Fibroblast of gingiva (primary cell): ENCODE data around the gene CYFIP2.
A peak's percentile ranks its signal among the peaks of the same experiment; 100 is the strongest.

ENCODE experiments used
- DNase-seq: peaks from one replicate; pipeline ENCODE4 v3.0.0-alpha.2; 2011; ENCODE audit warnings: low read depth

The CYFIP2 gene

DNA sequence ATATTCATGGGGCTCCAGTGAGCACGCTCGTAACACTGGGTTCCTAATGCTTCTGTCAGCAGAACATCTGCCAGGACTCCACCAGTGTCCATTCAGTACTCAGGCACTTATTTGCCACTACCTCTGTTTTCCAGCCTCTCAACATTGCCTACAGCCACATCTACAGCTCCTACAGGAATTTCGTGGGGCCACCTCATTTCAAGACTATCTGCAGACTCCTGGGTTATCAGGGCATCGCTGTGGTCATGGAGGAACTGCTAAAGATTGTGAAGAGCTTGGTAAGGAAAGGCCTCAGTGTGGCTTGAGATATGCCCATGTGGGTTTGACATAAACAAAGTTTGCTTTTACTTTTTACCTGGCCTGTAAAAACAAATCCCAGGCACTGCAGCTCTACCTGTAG lies 92.9 kb downstream of the CYFIP2 start:
- no peak for DNase-seq

DNA sequence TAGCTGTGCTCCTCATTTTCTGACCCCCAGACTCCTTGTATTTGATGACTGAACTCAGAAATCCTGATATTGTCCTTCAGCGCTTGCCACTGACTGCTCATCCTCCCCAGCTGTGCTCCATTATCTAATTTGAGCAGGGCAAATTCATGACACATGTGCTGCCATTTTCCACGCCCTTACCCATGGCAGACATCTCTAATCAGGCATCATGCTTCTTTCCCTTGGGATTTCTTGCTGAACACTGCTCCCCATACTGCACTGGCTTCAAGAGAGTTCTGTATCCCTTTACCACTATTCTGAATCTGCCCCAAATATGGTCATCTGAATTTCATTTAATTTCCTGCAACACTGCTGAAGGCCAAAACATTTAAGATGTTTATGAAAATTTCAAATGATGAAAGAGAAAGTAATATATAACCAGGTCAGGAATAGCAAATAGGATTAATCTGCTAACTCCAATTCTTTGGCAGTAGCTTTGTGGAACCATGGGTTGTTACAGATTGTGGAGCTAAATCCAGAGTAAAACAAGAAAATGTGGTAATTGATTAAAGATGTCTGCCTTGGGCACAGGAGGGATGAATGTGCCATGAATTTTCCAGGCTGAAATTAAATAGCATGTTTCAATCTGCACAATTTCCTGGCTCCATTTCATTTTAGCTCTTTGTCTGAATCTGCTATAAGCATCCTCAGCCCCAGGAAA lies 93.6 kb downstream of the CYFIP2 start:
- DNase-seq: peak; percentile 49

DNA sequence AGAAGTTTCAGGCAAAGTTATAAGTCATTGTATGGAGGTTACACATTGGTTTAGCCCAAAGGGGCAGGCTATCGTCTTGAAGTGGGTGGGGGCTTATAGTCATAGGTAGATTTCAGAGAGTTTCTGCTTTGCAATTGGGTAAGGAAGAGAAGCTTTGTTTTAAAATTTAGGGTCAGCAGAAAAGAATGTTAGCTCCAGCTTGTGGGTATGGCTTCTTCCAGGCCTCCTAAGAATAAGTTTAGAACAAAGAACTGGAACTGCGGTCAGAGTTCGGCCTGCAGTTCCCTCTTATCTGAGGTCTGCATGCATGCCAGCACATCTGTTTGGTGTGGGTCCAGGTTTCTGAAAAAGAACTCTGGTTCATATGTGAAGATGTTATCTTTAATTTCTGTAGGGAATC lies 96.1 kb downstream of the CYFIP2 start:
- DNase-seq: no peak

DNA sequence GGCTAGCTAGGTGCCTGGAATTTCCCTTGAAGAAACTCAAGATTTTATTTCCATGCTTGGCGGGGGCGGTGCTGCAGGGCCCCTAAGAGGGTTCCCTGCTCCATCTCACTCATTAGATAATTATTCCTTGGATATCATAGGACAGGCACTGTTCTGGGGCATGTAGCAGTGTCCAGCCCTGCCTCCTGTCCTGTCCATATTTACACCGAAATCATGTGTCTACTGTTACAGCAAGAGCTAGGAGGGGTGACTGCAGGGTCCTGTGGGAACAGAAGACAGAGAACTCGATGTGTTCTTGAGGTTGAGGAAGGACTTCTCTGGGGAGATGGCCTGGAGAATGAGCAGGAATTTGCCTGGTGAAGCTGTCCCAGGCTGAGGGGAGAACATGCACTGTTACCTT lies 96.6 kb downstream of the CYFIP2 start:
- DNase-seq: no peak

DNA sequence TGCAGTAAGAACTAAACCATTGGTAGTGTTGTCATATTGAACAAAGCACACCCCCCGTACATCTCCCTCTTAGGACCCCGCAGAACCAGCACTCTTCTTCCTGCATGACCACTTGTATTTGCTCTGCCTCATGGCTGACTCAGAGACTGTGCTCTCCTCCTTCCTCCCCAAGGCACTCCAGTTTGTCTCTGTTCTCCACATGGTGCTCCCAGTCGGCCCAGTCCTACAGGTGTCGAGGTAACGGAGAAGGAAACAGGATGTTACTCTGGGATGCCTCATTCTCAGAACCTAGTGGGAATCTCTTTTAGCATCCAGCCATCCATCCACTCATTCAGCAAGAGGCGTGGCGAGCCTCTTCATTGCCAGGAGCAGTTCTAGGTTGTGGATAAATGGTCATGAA lies 97.1 kb downstream of the CYFIP2 start:
- no peak for DNase-seq

DNA sequence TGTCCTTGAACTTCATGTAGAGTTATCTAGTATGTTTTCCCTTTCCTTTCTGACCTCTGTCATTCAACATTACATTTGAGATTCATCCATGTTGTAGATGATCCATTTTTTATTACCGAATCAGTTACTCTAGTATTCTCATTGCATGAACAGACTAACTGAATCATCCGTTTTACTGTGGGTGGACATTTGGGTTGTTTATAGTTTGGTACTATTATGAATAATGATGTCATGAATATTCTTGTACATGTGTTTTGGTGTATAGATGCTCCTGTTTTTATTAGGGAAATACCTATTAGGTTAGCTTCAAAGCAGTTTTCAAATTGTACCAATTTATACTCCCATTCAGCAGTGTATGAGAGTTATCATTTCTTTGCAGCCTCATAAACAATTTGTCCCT lies 99.8 kb downstream of the CYFIP2 start:
- no peak for DNase-seq

DNA sequence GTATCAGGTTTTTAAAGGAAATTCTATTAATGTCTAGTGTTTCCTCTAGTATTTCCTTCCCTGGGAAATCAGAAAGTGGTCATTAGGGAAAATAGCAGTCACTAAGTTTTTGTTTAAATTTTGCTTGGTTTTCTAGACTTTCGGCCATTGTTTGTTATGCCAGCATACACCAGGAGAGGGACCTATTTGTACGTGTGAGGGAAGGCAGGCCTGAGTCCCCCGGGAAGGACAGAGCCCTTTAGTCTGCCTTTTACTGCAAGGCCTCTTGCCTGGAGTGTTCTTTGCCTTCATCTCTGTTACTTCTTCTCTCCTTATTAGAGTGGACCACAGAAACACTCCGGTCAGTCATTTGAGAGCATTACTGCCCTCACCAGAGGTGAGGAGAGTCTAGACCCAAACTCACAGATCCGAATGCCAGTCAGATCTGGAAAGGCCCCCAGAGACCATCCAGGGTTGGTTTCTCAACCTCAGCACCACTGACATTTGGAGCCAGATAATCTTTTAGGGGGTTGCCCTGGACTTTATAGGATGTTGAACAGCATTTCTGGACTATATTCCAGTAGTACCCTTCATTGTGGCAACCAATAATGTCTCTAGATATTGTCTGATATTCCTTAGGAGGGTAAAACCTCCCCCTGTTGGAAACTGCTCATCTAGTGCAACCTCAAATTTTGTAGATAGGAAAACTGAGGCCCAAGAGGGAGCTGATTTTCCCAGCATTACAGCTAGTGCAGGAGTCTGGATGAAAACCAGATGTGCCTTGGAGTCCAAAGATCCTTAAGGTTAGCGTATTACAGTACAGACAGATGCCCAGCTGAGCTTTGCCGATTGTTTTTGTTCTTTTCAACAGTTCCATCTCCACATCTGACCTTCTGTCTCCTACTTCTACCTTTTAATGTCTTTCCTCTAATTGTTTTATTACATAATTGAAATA lies 101.1 kb downstream of the CYFIP2 start:
- DNase-seq: peak; percentile 63

DNA sequence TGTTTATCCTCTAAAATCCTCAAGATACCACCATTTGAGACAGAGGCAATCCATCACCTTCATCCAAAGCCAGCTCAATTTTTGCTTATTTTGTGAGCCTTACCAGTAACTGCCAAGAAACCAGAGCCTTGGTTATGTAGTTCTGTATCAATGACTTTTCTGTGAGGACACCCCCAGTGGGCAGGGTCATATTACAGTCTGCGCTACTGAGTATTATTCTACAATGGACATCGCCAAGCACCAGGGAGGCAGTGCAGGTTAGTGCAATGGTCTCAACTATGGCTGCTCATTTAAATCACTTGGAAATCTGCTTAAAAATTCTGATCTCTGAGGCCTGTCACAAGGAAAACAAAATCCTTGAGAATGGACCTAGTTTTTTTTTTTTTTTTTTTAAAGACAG lies 103.6 kb downstream of the CYFIP2 start:
- no peak for DNase-seq

DNA sequence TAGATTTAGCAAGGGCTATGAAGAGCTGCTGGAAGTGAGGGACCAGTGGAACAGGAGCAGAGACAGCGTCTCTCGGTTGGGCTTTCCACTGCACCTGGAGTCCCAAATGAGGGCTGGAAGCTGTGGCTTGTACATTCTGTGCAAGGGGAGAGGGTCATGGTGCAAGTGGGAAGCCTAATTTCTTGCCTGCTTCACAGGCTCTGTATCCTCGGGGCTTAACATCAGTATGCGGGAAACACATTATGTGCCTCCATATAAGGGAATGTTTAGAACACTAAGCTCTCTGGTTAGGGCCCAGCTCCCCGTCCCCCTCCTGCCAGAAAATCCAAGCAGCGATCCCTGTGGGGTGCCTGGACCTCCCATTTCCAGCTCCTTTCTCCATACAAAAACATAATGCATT lies 105.0 kb downstream of the CYFIP2 start:
- no peak for DNase-seq

DNA sequence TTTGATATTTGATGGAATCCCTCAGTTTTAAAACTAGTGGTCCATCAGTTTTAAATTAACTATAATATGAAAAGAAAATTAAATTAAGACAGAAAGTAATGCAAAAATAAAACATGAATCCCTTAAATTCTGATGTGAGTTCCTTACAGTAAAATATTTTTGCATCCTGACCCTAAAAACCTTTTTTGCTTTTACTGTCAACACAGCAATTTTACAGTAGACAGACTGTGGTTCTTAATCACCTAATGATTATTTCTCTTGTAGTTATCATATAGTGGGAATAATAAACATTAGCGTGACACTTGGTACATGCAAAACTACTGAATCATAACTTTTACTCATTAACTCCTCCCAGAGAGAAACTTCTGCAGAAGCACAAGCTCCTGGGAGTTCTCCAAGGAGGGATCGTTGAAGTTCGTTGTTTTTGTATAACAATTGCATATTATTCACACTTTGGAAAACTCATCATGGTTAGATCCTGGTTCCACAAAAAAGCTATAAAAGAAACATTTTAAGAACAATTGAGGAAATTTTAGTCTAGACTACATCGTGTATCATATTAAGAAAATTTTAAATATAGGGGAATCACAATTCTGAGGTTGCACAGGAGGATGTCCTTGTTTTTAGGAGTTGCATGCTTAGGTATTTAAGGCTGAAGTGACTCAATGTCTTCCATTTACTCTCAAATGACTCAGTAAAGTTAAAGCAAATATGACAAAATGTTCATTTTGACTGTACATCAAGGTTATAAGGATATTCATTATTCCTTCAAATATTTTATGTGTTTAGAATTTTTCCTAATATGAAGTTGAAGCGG lies 105.9 kb downstream of the CYFIP2 start:
- DNase-seq: no peak

DNA sequence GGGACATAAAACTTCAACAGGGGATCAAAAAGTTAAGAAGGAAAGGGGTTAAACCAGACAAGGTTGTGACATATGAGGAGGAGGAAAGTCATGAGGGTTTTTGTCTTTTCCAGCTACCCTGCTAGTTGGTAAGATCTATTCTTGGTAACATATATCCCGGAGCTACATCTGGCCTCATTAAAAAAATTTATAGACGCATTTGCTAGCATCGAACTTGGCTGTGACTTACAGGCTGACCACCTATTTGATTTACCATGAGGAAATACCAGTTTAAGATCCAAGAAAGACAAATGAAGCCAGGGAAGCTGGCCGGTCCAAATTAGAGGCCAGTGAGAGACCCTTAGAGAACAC lies 106.5 kb downstream of the CYFIP2 start:
- DNase-seq: no peak

DNA sequence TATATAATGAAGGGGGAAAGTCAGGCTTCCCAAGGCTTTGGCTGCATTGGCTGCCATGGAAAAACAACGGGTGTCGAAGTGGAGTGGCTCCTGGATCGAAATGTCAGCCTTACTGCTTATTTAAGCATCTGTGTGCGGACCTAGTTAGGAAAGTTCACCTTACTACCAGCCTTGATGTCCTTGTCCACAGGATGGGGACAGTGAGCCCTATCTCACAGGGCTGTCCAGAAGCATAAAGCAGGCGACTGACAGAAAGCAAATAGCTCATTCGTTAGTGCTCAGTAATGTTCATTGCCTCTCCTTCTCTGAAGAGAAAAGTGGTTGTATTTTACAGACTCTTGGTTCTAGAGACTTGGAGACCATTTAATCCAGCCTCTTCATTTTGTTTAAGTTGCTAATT lies 112.6 kb downstream of the CYFIP2 start:
- DNase-seq: no peak

DNA sequence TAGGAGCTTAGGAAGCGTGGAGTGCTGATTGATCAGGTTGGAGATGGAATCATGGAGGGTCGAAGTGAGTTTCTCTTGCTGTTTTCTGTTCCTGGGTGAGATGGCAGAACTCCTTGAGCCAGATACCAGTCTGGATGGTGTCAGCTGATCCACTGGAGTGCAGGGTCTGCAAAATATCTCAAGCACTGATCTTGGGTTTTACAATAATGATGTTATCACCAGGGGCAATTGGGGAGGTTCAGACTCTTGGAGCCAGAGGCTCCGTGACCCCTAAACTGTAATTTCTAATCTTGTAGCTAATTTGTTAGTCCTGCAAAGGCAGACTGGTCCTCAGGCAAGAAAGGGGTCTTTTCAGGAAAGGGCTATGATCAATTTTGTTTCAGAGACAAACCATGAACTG lies 114.1 kb downstream of the CYFIP2 start:
- DNase-seq: no peak

DNA sequence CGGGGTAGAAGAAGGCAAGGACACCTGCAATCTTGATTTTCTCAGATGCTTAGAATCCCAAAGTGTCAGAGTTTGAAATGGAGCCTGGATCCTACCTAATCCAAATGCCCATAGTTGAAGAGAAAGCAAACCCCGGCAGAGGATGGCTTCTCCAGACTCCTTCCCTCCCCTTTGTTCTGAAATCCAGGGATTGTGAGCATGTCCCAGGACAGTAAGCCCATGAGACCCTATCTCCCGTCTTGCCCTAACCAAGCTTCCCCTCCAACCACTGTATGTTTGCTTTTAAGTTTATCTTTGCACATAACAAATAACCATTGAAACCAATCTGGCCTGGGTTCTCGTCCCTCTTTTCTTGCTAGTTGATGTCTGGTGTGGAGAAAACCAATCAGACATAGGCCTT lies 115.8 kb downstream of the CYFIP2 start:
- DNase-seq: no peak

DNA sequence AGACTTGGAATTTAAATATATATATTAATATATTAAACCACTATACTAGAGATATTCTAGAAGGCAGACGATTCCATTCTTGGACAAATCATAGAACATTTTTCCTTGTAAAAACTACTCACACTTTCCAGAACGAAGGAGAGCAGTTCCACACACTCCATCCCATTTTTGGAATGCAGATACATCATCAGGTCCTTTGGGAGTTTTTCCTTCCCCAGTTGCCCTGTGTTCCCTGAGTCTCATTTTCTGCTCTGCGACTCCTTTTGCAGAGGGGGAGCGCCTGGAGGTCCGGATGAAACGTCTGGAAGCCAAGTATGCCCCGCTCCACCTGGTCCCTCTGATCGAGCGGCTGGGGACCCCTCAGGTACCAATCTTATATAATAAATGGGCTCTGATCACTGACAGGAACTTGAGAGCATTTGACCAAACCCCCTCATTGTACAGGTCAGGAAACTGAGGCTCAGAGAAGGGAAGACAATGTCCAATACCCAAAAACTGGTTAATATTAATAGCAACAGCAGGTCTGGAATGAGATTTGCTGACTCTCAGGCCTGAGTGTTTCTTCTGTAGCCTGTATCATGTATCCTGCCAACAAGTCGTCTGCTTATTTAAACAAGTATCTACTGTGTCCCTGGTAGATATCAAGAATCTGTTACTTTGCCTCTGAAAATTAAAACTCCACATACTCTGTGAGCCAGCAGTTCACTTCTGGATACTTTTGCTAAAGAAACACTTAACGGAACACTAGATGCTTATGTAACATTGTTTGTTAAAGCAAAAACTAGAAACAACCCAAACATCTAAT lies 117.3 kb downstream of the CYFIP2 start:
- no peak for DNase-seq

DNA sequence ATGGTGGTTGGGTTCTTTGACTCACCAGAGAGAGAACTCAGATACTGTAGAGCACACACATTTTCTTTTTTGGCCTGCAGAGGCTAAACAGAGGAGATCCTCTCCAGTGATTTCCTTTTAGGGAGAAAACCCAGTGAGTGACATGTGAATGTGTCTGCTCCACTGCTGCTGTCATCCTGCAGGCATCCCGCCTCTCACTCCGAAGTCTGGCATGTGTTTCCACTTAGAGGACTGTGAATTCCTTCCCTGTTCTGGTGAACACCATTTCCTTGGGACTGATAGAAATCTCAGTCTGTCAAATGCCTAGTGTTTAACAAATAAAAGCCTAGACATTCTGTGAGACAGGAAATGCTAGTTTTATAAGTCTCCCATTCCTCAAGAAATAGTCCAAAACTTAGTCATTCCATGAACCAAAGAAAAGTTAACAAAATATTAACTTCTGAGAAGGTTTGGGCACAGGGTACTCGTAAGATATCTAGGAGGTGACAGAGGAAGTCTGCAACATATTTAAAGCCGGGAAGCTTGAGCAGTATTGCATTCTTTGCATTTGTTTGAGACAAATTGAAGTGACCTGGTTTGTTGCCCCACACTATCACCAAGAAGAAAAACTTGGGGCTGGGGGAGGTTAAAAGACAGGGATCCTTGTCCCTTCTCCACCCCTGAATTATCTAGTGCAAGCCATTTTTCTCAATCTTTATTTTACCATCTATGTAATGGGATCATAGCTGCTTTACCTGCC lies 119.2 kb downstream of the CYFIP2 start:
- DNase-seq: peak; percentile 93

DNA sequence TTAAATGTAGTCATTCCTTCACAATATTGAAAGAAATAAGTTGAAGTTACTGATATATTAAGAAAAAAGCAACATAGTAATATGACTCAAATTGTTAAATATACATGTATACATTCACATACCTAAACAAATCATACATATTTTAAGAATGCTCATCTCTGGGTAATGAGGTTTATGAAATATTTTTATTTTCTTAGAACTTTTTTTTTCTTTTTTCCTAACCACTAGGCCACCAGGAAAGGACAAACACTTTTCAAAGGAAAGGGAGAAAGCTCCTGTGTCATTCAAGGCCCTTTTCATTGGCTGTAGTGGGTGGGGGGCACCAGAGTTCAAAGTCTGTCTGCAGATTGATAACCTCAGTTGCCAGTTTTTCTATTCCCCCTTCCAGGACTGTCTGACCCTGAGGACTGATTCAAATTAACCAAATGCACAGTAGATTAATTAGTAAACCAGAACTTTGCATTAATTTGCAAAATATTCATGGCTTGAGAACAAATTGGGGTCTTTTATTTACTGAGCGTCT lies 121.2 kb downstream of the CYFIP2 start:
- DNase-seq: no peak

DNA sequence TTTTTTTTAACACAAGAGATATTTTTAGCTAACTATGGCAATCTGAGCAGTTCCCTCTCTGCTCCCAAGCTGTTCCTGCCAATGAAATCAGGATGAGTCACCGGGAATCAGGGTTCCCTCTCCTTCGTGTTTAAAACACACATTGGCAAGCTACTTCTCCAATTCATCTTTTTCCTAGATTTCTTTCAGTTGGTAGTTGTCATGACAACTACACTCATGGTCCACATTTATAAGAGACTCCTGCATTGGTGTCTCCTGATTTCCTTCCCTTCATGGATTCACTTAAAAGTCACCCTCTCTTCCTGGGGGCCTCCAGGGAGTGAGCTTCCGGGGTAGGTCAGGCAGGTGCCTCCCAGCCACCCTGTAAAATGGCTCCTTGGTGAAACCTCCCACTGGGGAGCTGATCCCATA lies 121.8 kb downstream of the CYFIP2 start:
- peak; percentile 88 for DNase-seq

DNA sequence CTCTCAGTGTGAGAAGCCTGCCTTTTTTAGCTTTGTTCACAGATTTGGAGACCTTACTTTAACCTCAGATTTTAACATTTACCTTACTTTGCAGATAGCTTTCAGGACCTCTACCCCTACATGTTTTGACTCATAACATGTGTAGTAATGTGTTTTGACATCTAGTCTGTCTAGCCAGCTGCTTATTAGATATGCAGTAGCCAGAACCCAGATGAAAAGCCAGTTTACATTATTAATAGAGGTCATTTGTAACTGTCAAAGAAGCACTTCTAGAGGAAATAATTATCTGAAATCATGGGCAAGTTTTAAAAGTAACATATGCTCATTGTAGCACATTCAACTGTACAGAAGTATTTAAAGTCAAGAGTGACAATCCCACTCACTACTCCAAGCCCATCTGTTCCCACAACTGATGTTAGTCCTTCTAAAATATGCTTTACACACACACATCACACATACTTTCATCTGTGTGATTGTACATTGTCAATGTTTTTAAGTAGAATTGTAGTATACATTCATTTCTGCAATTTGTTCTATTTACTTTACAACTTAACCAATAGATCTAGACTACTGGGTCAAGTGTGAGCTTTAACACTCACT lies 122.3 kb downstream of the CYFIP2 start:
- DNase-seq: no peak

DNA sequence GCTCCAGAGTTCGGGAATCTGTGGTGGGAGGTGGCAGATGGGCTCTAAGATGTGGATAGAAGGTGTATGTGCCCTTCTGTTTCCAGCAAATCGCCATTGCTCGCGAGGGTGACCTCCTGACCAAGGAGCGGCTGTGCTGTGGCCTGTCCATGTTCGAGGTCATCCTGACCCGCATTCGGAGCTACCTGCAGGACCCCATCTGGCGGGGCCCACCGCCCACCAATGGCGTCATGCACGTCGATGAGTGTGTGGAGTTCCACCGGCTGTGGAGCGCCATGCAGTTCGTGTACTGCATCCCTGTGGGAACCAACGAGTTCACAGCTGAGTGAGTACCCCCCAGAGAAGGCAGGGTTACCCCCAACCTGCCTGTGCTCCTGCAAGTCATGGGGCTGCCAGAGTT lies 123.2 kb downstream of the CYFIP2 start:
- no peak for DNase-seq

DNA sequence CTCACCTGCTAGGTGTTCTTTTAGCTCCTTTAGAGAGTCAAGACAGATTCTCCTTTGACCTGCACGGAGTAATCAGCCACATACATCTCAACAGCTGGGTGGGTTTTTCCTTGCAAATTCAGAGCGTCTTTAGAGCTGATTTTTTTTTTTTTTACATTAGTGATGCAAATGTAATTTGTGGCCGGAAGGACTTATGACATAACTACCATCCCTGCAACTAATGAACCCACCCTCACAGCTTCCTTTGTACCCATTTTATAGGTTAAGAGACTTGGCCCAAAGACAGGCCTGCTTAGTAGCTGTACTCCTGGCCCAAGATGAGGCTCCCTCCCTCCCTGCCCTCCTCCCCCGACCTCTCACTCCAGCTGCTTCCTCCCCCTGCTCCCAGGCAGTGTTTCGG lies 124.2 kb downstream of the CYFIP2 start:
- DNase-seq: no peak
